H9 (cell line): ENCODE data around the gene CHST8. TPM values are rescaled to one million over a fixed set of nuclear protein-coding genes. Genes with fewer than 3 reads are reported as not detected.
A peak's percentile ranks its signal among the peaks of the same experiment; 100 is the strongest.

ENCODE experiments used
- DNase-seq: peaks from one replicate; pipeline ENCODE4 v3.0.0-alpha.2; 2017
- H2AFZ ChIP-seq: one replicate; pipeline ENCODE4 v1.6.1; 2013; ENCODE audit warnings: mild to moderate bottlenecking, low read length, control low read depth, moderate library complexity
- H2AK5ac ChIP-seq: 2 replicates; pipeline ENCODE4 v1.6.1; 2013; ENCODE audit warnings: low read length, control low read depth, mixed read lengths; ENCODE audit not compliant: insufficient read length
- H2BK120ac ChIP-seq: one replicate; pipeline ENCODE4 v1.6.1; 2013; ENCODE audit warnings: low read depth, mild to moderate bottlenecking, low read length, control low read depth, inconsistent platforms; ENCODE audit not compliant: poor library complexity, severe bottlenecking
- H2BK12ac ChIP-seq: 2 replicates; pipeline ENCODE4 v1.6.1; 2013; ENCODE audit warnings: low read length, control low read depth, mixed read lengths, low read depth; ENCODE audit not compliant: insufficient read length
- H2BK15ac ChIP-seq: 2 replicates; pipeline ENCODE4 v1.6.1; 2013; ENCODE audit warnings: low read depth, low read length, control low read depth
- H2BK20ac ChIP-seq: one replicate; pipeline ENCODE4 v1.6.1; 2013; ENCODE audit warnings: low read depth, mild to moderate bottlenecking, low read length, control low read depth, inconsistent platforms; ENCODE audit not compliant: poor library complexity, severe bottlenecking
- H2BK5ac ChIP-seq: 2 replicates; pipeline ENCODE4 v1.6.1; 2013; ENCODE audit warnings: low read length, control low read depth, mixed read lengths; ENCODE audit not compliant: insufficient read length
- H3K14ac ChIP-seq: 2 replicates; pipeline ENCODE4 v1.6.1; 2013; ENCODE audit warnings: low read length, control low read depth; ENCODE audit not compliant: insufficient read depth
- H3K18ac ChIP-seq: 2 replicates; pipeline ENCODE4 v1.6.1; 2013; ENCODE audit warnings: low read depth, mild to moderate bottlenecking, mixed read lengths, low read length, control low read depth; ENCODE audit not compliant: insufficient read length
- H3K23ac ChIP-seq: 2 replicates; pipeline ENCODE4 v1.6.1; 2013; ENCODE audit warnings: low read length, control low read depth, mixed read lengths, low read depth; ENCODE audit not compliant: insufficient read length
- H3K23me2 ChIP-seq: 2 replicates; pipeline ENCODE4 v1.6.1; 2013; ENCODE audit warnings: low read depth, mild to moderate bottlenecking, mixed read lengths, low read length, control low read depth; ENCODE audit not compliant: insufficient read length, poor library complexity, severe bottlenecking
- H3K27ac ChIP-seq: 2 replicates; pipeline ENCODE4 v1.5.1; 2013; ENCODE audit warnings: low read length, control low read depth, mixed read lengths, low read depth; ENCODE audit not compliant: insufficient read length
- H3K27me3 ChIP-seq: 2 replicates; pipeline ENCODE4 v1.6.1; 2013; ENCODE audit warnings: low read length, control low read depth, inconsistent platforms; ENCODE audit not compliant: insufficient read depth
- H3K4ac ChIP-seq: 2 replicates; pipeline ENCODE4 v1.6.1; 2013; ENCODE audit warnings: low read depth, mild to moderate bottlenecking, control low read depth, inconsistent platforms, low read length, moderate library complexity
- H3K4me1 ChIP-seq: 2 replicates; pipeline ENCODE4 v1.6.1; 2013; ENCODE audit warnings: low read length, control low read depth, inconsistent platforms; ENCODE audit not compliant: insufficient read depth
- H3K4me2 ChIP-seq: 2 replicates; pipeline ENCODE4 v1.6.1; 2013; ENCODE audit warnings: low read length, control low read depth, mixed read lengths; ENCODE audit not compliant: insufficient read length, insufficient read depth
- H3K56ac ChIP-seq: 2 replicates; pipeline ENCODE4 v1.6.1; 2013; ENCODE audit warnings: low read depth, mild to moderate bottlenecking, mixed read lengths, low read length, control low read depth; ENCODE audit not compliant: insufficient read length
- H3K79me1 ChIP-seq: 2 replicates; pipeline ENCODE4 v1.6.1; 2013; ENCODE audit warnings: low read depth, mild to moderate bottlenecking, moderate library complexity, low read length, control low read depth, inconsistent platforms; ENCODE audit not compliant: insufficient read depth, poor library complexity, severe bottlenecking
- H3K79me2 ChIP-seq: 2 replicates; pipeline ENCODE4 v1.6.1; 2013; ENCODE audit warnings: low read length, control low read depth, inconsistent platforms; ENCODE audit not compliant: insufficient read depth
- H3K9ac ChIP-seq: 2 replicates; pipeline ENCODE4 v1.6.1; 2013; ENCODE audit warnings: low read length, control low read depth, mixed read lengths; ENCODE audit not compliant: insufficient read length; ENCODE audit errors: extremely low read depth
- H3K9me3 ChIP-seq: one replicate; pipeline ENCODE4 v1.6.1; 2013; ENCODE audit warnings: low read depth, low read length, inconsistent platforms; ENCODE audit not compliant: control insufficient read depth
- H3T11ph ChIP-seq: one replicate; pipeline ENCODE4 v1.6.1; 2013; ENCODE audit warnings: mild to moderate bottlenecking, low read length, control low read depth, inconsistent platforms
- H4K20me1 ChIP-seq: one replicate; pipeline ENCODE4 v1.6.1; 2013; ENCODE audit not compliant: control insufficient read depth, insufficient read length, insufficient read depth
- H4K5ac ChIP-seq: 2 replicates; pipeline ENCODE4 v1.6.1; 2013; ENCODE audit warnings: low read depth, mild to moderate bottlenecking, mixed read lengths, low read length, control low read depth; ENCODE audit not compliant: insufficient read length
- H4K8ac ChIP-seq: replicated peaks from 2 replicates; pipeline ENCODE4 v1.6.1; 2013; ENCODE audit warnings: low read length, control low read depth, mixed read lengths, low read depth; ENCODE audit not compliant: insufficient read length
- H4K91ac ChIP-seq: 2 replicates; pipeline ENCODE4 v1.6.1; 2013; ENCODE audit warnings: low read depth, mild to moderate bottlenecking, moderate library complexity, mixed read lengths, low read length, control low read depth; ENCODE audit not compliant: insufficient read length
- H3K27ac Mint-ChIP-seq, 3 experiments: 2 replicates in 2 of 3; 3 replicates in 1 of 3; pipeline ENCODE4 v1.8.0; 2020 to 2021; ENCODE audit warnings: mixed read lengths in 3 of 3, mild to moderate bottlenecking in 1 of 3, moderate library complexity in 1 of 3
- H3K27me3 Mint-ChIP-seq: 2 replicates; pipeline ENCODE4 v1.8.0; 2021; ENCODE audit warnings: low read depth, mild to moderate bottlenecking, moderate library complexity, mixed read lengths
- H3K36me3 Mint-ChIP-seq, 3 experiments: 2 replicates in 2 of 3; 3 replicates in 1 of 3; pipeline ENCODE4 v1.8.0; 2020 to 2021; ENCODE audit warnings: low read depth in 3 of 3, mixed read lengths in 3 of 3; ENCODE audit not compliant: insufficient read depth in 1 of 3
- H3K4me1 Mint-ChIP-seq, 2 experiments: 2 replicates each; pipeline ENCODE4 v1.8.0; 2020; ENCODE audit warnings: mixed read lengths in 2 of 2
- H3K4me3 Mint-ChIP-seq, 2 experiments: 2 replicates in 1 of 2; 3 replicates in 1 of 2; pipeline ENCODE4 v1.8.0; 2020 to 2021; ENCODE audit warnings: mild to moderate bottlenecking in 2 of 2, mixed read lengths in 2 of 2, moderate library complexity in 1 of 2
- H3K9me3 Mint-ChIP-seq, 2 experiments: 2 replicates in 1 of 2; 3 replicates in 1 of 2; pipeline ENCODE4 v1.8.0; 2020; ENCODE audit warnings: mild to moderate bottlenecking in 2 of 2, mixed read lengths in 2 of 2, moderate library complexity in 1 of 2
- WGBS: extraction: QIAGEN DNeasy Blood & Tissue Kit; methylation state at CpG from one replicate; pipeline ENCODE4 v1.1.7; 2013; ENCODE audit warnings: missing lambda C conversion rate, low lambda C conversion rate, mixed read lengths; ENCODE audit not compliant: insufficient read length; ENCODE audit errors: extremely low coverage; 5-methylcytosine and 5-hydroxymethylcytosine counted together
- total RNA-seq: library from RNA; stranded (reverse); gene quantifications from 2 replicates; pipeline ENCODE4 v1.2.1, GENCODE V29; 2021
- TF ChIP-seq, protein P1 (sequence below): fragments of 200-600 bp; sonication (generic); conservative IDR thresholded peaks from 3 replicates; pipeline ENCODE4 v1.8.0; 2021; ENCODE audit warnings: antibody characterized with exemption, mild to moderate bottlenecking

The CHST8 gene
- total RNA-seq, 1 experiment from 2014 or later = 5.1 TPM

DNA sequence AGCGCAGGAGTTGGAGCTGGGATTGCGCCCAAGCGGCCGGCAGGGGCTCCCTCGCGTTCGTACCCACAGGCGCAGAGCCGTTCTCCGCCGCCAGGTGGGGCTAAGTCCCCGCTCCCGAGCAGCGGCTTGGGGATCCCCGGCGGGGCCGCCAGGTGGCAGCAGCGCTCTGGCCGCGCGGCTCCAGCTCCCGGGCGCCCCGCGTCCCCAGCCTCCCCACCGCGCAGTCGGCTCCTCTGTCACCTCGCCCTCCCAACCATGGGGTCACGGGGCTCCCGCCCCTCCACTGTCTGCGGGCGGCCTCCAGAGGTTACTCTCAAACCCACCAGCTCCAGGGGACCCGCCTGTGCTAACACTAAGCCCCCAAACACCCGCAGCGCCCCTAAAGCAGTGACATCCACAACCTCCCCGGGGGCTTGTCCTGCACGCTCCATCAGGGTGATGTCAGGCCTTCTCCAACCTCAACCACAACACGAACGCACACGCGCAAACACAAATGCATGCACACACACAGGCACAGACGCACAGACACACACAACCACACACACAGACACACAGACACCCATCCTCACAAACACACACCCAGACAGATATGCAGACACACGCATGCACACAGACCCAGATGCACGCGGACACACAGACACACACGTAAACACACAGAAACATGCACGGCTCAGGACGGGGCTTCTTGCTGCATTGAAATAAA, 156.5 kb downstream of the CHST8 start:
- peak; percentile 82 for DNase-seq
- no peaks in the 10 kb centered on the region; a peak in 3 of 5 replicates for H3K9me3 Mint-ChIP-seq

More for the DNA sequence above, 156.5 kb downstream of the CHST8 start:
- H2BK120ac ChIP-seq = no peak overlapping the region
- no peaks in the 10 kb centered on the region for H3K9me3 ChIP-seq
- no peak overlapping the region for H3K56ac ChIP-seq
- H3K18ac ChIP-seq = no peak overlapping the region
- no peak overlapping the region for H3K4ac ChIP-seq
- H2BK20ac ChIP-seq = no peak overlapping the region
- H2AK5ac ChIP-seq = no peak overlapping the region
- no peaks in the 10 kb centered on the region; the same call in 1 of the 2 replicates for H3K27me3 ChIP-seq
- no peak overlapping the region for H3K9ac ChIP-seq
- no peak overlapping the region for H3K27ac Mint-ChIP-seq
- H4K20me1 ChIP-seq = no peaks in the 10 kb centered on the region
- TF ChIP-seq, protein P1, sequence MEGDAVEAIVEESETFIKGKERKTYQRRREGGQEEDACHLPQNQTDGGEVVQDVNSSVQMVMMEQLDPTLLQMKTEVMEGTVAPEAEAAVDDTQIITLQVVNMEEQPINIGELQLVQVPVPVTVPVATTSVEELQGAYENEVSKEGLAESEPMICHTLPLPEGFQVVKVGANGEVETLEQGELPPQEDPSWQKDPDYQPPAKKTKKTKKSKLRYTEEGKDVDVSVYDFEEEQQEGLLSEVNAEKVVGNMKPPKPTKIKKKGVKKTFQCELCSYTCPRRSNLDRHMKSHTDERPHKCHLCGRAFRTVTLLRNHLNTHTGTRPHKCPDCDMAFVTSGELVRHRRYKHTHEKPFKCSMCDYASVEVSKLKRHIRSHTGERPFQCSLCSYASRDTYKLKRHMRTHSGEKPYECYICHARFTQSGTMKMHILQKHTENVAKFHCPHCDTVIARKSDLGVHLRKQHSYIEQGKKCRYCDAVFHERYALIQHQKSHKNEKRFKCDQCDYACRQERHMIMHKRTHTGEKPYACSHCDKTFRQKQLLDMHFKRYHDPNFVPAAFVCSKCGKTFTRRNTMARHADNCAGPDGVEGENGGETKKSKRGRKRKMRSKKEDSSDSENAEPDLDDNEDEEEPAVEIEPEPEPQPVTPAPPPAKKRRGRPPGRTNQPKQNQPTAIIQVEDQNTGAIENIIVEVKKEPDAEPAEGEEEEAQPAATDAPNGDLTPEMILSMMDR = peak; percentile 100
- no peak overlapping the region for H3K14ac ChIP-seq
- no peaks in the 10 kb centered on the region for H3K23me2 ChIP-seq
- peaks cover 12 to 13% of the 10 kb centered on the region in 2 experiments for H3K4me1 Mint-ChIP-seq
- H3K36me3 Mint-ChIP-seq = no peaks in the 10 kb centered on the region; a peak in 1 of 7 replicates
- H2BK15ac ChIP-seq = no peak overlapping the region
- no peak overlapping the region for H3K23ac ChIP-seq
- H4K91ac ChIP-seq = no peak overlapping the region
- no peak overlapping the region for H2BK5ac ChIP-seq
- peaks cover 2% of the 10 kb centered on the region; the same call in 1 of the 2 replicates for H3K4me1 ChIP-seq
- H3K4me2 ChIP-seq = peak overlapping the region; percentile 40
- peaks cover 39% of the 10 kb centered on the region for H3K27me3 Mint-ChIP-seq
- no peak overlapping the region for H3K27ac ChIP-seq
- no peak overlapping the region for H2BK12ac ChIP-seq
- peak overlapping the region; percentile 13 for H4K8ac ChIP-seq
- no peak overlapping the region for H2AFZ ChIP-seq
- no peaks in the 10 kb centered on the region for H3K79me2 ChIP-seq
- no CpG with 5 or more reads among the region's 49 CpGs for whole genome bisulfite sequencing
- no peaks in the 10 kb centered on the region for H3K79me1 ChIP-seq
- H3T11ph ChIP-seq = no peak overlapping the region
- peak overlapping the region; percentile 40 to 51 for H3K4me3 Mint-ChIP-seq
- no peak overlapping the region for H4K5ac ChIP-seq
